Left colon (tissue), 2 donors: Measurements from ENCODE around the gene DCAKD. TPM values are rescaled to one million over a fixed set of nuclear protein-coding genes. Genes with fewer than 3 reads are reported as not detected.

Experiments
- ATAC-seq: fragments of 200-7000 bp; cut with Tn5 transposase; one replicate; pipeline ENCODE4 v1.9.1; 2020; ENCODE audit warnings: mild to moderate bottlenecking, moderate library complexity
- DNase-seq, 2 donors: peaks; one replicate each; pipeline ENCODE4 v3.0.0-alpha.2; 2020
- intact Hi-C, 2 donors: fragments of 100-400 bp; cut with DNase I in 1 of 2; cut with micrococcal nuclease in 1 of 2; formaldehyde crosslinking; loops; one replicate each; pipeline versions ENCODE4 v1.11.2 to v1.14.0; 2022; cut with DNase I, micrococcal nuclease
- long read RNA-seq: library from polyadenylated mRNA; unstranded; transcript quantifications from one replicate; pipeline ENCODE4 v2.0.0, GENCODE V29; 2021
- total RNA-seq, 2 donors: library from RNA; stranded (reverse); fragmentation: NEBNext Ultra II Directional; extraction: Animal tissue kit (Norgen Biotek cat#: 25700); gene quantifications; one replicate each; pipeline ENCODE4 v1.2.1, GENCODE V29; 2021
- donor health status: DM: no; HTN: no; CAD: no.
- donor health status: DM: yes; HTN: yes; CAD: no.

DCAKD gene, protein sequence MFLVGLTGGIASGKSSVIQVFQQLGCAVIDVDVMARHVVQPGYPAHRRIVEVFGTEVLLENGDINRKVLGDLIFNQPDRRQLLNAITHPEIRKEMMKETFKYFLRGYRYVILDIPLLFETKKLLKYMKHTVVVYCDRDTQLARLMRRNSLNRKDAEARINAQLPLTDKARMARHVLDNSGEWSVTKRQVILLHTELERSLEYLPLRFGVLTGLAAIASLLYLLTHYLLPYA
- total RNA-seq: 10 to 100 TPM; 25.7 to 28.1 TPM
- long read RNA-seq, partial matches to known transcripts: 1 of 13 reads
- long read RNA-seq, other reads (novel, unspliced or antisense): 4 of 13 reads

DNA sequence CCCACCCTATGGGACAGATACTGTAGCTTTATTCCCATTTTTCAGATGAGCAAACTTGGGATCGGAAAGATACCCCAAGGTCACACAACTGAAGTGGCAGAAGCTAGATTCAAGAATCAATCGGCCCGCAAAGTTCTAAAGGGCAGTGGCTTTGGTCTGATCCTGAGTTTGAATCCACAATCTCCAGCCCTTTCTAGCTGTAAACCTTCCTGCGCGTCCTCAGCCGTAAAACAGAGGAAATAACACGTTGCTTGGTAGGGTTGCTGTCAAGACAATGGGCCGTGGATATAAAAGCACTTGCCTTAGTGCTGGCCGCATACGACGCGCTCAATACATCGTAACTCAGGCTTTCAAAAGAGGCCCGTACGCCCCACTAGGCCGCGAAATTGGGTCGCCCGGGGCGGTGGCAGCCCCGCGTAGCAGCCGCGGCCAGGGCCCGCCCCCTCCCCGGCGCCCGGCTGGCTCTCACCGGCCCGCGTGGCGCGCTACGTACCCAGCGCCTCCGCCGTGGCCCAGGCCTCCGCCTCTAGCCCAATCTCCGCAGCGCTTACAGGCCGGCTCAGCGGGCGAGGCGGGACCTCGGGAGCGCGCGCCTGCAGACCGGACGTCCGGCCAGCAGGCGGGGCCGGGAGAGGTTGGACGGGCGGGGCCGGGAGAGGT lies at the start of gene DCAKD:
Gene DCAKD (minus strand): TSS at position 573 of the 660 bp plus-strand sequence. CDS start 16,747 bp downstream, outside the sequence.
- ATAC-seq (peak; percentile 95), DNase-seq (peak; percentile 92)
- intact Hi-C loops: no loop called here

GRCh38 chr17:45098869-45099616 lies 47.6 kb upstream of the DCAKD start:
- intact Hi-C loops: no loop called here
- ATAC-seq: peak; percentile 91

DNA sequence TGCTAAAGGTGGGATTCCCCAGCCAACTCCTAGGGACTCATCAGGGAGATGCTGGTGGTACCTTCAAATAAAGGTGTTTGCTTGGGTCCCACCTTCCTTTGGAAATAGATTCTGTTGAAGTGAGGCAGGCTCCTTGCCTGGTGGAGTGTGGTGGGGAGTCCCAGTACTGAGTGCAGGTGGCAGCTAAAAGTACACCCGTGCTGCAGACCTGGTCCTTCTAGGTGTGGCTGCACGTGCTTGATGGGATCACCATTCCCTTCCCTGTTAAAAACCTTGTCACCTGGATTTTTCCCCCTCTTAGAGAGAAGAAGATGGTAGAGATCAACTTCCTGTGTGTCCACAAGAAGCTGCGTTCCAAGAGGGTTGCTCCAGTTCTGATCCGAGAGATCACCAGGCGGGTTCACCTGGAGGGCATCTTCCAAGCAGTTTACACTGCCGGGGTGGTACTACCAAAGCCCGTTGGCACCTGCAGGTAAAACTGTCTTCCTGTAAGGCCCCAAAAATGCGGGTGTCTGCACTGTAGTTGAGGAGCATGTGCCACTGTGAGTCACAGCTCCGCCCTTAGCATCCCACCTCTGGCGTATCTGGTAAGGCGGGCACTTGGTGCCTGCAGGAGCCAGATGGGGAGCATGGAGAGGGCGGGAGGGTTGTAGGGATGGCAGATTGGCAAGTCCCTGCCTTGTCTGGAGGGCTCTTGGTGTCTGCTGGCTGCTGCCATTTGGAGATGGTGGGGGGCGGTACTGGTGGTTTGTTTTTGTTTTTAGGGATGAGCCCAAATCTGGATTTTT lies 46.8 kb upstream of the DCAKD start:
- DNase-seq: no peak
- intact Hi-C loops: no loop called here
- ATAC-seq: no peak

More at GRCh38 chr17:45098869-45099616, 47.6 kb upstream of the DCAKD start:
- DNase-seq: peak; percentile 79 to 92

DNA sequence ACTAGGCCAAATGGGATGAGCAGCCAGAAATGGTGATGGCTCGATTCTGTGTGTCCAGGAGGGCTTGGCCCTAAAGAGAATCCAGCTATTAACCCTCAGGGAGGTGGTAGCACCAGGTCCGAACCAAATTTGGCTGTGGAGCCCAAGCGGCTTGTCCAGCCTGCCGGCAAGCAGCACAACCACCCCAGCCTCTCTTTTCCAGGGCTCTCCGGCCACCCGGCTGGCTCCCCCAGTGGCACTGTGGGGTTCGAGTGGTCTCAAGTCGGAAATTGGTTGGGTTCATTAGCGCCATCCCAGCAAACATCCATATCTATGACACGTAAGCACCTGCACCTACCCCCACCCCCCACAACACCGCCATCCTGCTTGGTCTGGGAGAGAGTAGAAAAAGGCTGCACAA lies 45.5 kb upstream of the DCAKD start:
- DNase-seq (no peak), ATAC-seq (no peak)
- intact Hi-C loops: no loop called here

- ATAC-seq (no peak), DNase-seq (no peak)
- intact Hi-C loops: no loop called here
These were observed 44.7 kb upstream of the DCAKD start for GRCh38 chr17:45096141-45096540.

DNA sequence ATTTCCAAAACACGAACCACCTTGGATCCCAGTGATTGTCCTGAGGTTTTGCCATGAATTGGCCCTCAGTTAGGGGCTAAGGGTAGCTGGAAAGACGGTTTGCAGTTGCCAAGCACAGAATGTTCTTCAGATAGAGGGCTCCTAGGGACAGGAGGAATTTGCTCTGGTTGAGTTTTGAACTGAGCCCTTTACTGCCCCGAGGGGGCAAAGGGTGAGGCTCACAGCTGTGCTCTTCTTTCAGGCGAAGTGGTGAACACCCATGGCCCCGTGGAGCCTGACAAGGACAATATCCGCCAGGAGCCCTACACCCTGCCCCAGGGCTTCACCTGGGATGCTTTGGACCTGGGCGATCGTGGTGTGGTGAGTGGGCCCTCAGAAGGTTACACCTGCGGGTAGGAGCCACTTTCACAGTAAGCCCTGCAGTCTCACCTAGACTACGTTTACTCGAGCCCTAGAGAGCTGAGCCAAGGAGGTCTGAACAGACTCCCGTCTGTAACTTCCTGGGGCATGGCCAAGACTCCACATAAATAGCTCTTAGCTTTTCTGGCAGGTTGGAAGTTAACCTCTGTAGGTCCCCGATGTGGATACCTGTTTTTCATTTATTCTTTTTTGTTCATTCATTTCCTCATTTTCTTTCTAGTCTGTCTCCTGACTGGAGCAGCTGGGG lies 42.1 kb upstream of the DCAKD start:
- peak; percentile 14 for ATAC-seq
- no peak for DNase-seq
- intact Hi-C loops: no loop called here

DNA sequence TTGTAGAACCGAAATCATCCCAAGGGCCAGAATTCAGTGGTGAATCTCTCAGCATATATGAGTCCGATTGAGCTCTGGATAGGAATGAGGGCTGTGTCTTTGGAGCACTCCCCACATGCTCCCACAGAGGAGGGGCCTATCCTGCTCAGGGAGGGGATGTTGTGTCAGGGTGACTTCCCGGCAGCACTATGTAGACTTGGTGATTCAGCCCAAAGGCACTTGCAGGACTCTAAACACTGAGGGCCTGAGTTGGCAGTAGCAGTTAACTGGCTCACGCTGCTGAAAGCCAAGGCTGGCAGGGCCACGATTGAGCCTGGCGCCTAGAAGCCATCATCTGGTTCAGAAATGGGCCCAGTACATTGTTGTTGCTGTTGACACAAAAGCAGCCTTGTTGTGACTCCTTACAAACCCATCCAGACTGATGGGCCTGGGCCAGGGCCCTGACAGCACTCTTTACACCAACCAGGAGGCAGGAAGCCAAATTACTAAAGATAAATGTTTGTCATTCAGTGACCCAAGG lies 41.5 kb upstream of the DCAKD start:
- ATAC-seq: peak; percentile 59
- DNase-seq: peak; percentile 33 to 83
- intact Hi-C loops: no loop called here

- ATAC-seq: no peak
- no peak for DNase-seq
- intact Hi-C loops: no loop called here
These were observed 40.5 kb upstream of the DCAKD start for GRCh38 chr17:45091778-45092425.

DNA sequence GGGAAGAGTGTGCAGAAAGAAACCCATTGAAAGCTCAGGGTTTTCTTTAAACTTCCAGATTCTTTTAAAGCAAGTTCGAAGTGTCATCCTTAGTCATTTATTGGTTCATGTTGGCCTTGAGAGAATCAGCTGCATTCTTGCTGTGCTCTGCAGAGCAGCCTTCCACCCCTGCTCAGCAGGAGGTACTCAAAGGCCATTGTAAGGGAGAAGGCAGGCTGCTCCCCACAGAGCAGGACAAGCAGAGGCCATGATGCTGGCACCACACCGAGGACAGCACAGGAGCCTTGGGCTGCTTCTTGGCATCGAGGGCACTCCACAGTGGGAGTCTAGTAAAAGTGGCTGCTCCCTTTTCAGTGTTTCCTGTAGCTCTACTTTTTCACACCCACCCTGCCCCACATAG lies 39.3 kb upstream of the DCAKD start:
- intact Hi-C loops: no loop called here
- DNase-seq (no peak), ATAC-seq (no peak)

- DNase-seq (no peak), ATAC-seq (no peak)
- intact Hi-C loops: no loop called here
These were observed 37.3 kb upstream of the DCAKD start for GRCh38 chr17:45088741-45089140.

DNA sequence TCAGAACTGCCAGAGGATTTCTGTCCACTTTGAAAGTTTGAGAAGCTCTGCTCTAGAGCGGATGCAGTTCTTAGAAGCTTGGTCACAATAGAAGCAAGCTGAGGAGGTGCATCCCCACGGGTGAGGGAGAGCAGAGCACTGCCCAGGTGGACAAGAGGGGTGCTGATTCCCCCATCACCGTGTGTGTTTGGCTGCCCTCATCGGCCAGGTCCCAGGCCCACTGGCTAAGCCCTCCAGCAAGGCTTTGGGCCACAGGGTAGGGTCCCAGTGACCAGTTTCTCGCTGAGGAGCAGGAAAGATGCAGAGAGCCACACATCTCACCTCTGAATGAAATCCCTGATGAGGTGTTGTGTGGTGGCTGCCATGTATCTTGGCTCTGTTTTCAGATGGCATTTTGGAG lies 36.5 kb upstream of the DCAKD start:
- intact Hi-C loops: no loop called here
- ATAC-seq: no peak
- DNase-seq: no peak

DNA sequence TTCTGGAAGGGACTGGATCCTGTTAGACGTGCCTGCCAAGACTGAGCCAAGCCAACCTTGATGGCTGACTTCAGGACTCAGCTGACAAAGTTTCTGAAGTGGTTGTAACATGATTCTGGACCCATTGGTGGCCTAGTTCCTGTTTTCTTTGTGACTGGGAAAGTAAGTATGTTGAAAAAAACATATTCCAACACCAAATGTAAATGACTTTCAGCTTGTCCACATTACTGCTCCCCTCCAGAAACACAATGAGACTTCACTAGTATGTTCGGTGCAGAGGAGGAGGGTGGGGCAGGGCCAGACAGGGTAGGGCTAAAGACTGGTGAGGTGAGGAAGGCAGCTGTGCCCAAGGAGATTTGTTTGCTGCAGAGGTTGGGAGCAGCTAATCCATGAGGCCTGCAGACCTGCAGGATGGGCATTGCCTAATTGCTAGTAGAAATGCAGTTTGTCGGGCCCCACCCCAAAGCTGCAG lies 36.1 kb upstream of the DCAKD start:
- intact Hi-C loops: no loop called here
- DNase-seq (no peak), ATAC-seq (peak; percentile 88)

DNA sequence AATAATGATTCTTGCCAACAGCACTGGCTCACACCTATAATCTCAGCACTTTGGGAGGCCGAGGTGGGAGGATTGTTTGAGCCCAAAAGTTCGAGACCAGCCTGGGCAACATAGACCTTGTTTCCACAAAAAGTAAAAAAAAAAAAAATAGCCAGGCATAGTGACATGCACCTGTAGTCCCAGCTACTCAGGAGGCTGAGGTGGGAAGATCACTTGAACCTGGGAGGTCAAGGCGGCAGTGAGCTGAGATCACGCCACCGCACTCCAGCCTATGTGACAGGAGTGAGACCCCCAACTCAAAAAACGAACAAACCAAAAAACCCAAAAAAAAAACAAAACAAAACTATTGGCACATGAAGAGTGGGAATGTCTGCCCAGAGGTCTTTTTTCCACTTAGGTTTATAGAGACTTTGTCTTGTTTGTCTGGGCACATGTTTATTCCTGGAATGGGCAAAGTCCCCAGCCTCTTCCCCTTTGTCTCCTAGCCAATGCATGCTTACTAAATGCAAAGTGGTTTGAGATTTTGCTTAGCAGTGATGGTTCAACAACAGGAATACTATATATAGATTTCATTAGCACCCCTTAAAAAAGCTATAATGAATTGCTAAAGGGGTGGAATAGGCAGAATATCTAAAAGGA lies 35.6 kb upstream of the DCAKD start:
- no peak for DNase-seq
- intact Hi-C loops: no loop called here
- ATAC-seq: peak; percentile 74

GRCh38 chr17:45086391-45086790 lies 35.0 kb upstream of the DCAKD start:
- DNase-seq: no peak
- intact Hi-C loops: no loop called here
- no peak for ATAC-seq

GRCh38 chr17:45081047-45081703 lies 29.7 kb upstream of the DCAKD start:
- intact Hi-C loops: no loop called here
- ATAC-seq (no peak), DNase-seq (no peak)

DNA sequence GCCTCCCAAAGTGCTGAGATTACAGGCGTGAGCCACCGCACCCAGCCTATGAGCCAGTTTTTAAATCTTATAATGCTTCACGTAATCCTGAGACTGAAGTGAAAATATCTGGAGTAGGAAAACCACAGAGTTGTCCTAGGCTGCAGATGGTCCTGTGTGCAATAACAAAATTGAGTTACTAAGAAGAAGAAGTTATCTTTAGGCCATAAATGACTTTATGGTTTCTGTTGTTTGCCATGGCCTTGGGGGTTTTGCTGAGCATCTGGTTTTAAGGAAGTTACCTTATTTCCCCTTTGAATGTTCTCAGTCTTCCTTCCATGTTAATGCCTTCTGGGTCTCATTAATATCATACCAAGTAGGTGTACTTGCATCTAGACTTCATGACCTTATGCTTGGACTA lies 26.2 kb upstream of the DCAKD start:
- intact Hi-C loops: no loop called here
- DNase-seq (no peak), ATAC-seq (peak; percentile 41)
